Fibroblast of the conjunctiva (primary cell): ENCODE results near the gene CDC23.

ENCODE experiments used
- DNase-seq: peaks from one replicate; pipeline ENCODE4 v3.0.0-alpha.2; 2010; ENCODE audit warnings: low read depth

Gene CDC23

GRCh38 chr5:138139781-138140090 is 73.4 kb downstream of the CDC23 start:
- no peak for DNase-seq

- peak; percentile 34 for DNase-seq
Observed at GRCh38 chr5:138138949-138139780, 74.0 kb downstream of the CDC23 start, which contains the start of gene NME5. NME5 (minus strand) TSS chr5:138139428; CDS start chr5:138138780, 648 bp downstream.
